Limb (tissue), 2 donors: Measurements from ENCODE around the gene KCTD20.
"Not testable (repeated sequence)": the region's sequence is repeated elsewhere in the genome, so short reads cannot be mapped to it uniquely, and the experiment has no call there.

Source experiments
- DNase-seq, 2 donors: peaks; one replicate each; pipeline ENCODE4 v3.0.0-alpha.2; 2016; ENCODE audit errors: extremely low spot score in 2 of 2

Gene KCTD20

DNA sequence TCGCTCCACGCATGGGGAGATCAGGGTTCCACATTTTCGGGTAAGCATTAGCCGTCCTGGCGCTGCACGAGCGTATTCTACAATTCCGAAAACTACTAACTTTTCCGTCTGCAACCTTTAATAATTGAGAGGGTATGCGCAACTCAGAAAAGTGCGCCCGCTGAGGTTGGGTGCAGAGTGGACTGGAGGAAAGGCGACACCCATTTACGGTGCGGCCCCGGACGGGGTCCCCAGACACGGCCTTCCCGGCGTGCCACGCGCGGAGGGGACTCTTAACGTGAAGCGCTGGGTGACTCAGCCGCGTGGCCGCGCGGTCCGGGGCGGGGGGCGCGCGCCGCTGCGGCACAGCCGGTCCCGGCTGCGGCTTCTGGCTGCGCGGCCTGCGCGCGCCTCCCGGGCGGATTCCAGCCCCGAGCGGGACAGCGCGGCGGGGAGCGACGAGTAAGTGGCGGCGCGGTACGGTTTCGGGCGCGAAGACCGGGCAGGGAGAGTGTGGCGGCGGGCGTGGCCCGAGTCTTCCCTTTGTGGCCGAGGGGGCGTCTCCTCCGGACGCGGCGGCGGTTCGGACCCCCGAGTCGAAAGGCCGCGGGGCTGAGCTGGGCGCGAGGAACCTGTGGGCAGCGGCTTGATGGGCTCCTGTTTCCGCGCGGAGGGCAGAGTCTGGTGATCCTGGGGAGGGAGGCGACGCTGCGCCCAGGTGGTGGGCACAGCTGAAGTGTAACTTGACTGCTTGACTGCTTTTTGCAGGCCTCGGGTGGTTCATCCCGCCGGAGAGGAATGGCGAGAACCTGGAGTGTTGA is at the start of gene KCTD20, which contains the start of gene PXT1:
KCTD20 (plus strand) TSS at position 330 of the 800 bp plus-strand sequence. CDS start 27,098 bp downstream, outside the sequence.
PXT1 (minus strand) TSS at position 184 of the 800 bp plus-strand sequence. CDS start 16,772 bp downstream, outside the sequence.
- peak; percentile 89 to 92 for DNase-seq

- no peak for DNase-seq
Measured at GRCh38 chr6:36399970-36400369, 42.8 kb upstream of the KCTD20 start.

GRCh38 chr6:36402481-36402880 is 40.3 kb upstream of the KCTD20 start:
- no peak for DNase-seq

DNA sequence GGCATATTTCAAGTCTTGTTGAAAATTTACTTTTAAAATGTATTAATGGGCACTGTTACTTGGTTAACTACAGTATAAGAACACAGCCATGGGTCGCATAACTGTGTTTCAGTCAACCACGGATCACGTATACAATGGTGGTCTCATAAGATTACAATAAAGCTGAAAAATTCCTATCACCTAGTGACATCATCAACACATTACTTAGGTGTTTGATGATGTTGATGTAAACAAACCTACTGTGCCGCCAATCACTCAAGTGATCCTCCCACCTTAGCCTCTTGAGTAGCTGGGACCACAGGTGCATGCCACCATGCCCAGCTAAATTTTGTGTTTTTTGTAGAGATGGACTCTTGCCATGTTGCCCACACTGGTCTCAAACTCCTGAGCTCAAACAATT is 38.6 kb upstream of the KCTD20 start:
- no peak for DNase-seq

GRCh38 chr6:36409718-36410117 is 33.1 kb upstream of the KCTD20 start:
- DNase-seq: not testable (repeated sequence)

GRCh38 chr6:36413489-36414480 is 29.0 kb upstream of the KCTD20 start:
- DNase-seq: no peak

- DNase-seq: no peak
Measured at GRCh38 chr6:36414481-36414880, 28.3 kb upstream of the KCTD20 start.

- DNase-seq: no peak
Measured at GRCh38 chr6:36418558-36418957, 24.2 kb upstream of the KCTD20 start.

- DNase-seq: no peak
Measured at GRCh38 chr6:36419310-36419709, 23.5 kb upstream of the KCTD20 start.

DNA sequence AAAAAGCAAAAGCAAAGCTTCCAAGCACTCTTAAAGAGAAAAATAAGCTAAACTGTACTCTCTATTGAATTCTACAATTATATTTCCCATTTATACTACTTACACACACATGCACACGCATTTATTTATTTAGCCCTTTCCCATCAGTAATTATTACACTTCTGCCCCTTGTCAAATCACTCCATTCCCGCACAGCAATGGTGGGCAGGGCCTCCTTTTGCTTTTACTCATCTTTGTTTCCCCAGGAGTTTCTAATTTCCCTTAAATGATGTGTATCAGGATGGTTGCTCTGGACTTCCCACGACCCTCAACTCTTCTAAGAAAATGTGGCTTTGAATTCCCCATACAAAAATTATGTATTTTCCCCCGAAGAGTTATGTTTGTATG is 20.1 kb upstream of the KCTD20 start:
- DNase-seq: no peak

DNA sequence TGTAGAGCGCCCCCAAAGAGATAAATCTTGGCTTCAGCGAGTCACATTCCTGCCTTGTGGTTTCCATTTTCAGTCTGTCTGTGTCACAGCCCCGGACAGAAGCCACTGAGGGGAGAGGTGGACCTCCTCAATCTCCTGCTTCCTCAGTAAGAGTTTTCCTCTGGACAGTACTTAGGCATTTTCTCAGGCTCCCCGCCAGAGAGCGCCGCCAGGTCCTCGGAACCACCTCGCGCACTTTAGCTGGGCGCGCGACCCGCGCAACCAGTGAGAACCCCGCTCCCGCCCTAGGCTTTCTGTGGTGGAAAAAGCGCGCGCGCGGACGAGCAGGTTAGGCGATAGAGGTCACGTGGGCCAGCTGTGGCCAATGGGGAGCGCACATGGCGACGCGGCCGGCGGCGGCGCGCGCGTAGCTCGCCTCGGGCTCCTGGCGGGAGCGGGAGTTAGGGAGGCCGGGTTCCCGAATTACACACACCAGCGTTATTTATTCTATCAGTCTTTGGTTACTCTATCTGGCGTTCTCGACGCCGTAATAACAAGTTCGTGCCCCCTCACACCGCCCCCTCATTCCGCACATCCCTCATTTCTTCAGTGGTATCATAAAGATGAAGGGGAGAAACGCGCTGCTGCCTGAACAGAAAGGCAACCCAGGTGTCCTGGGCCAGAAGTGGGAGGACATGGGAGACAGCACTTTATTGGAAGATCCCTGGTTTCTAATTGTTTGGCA is 19.5 kb upstream of the KCTD20 start:
- DNase-seq: peak; percentile 98 to 99

- no peak for DNase-seq
Measured at GRCh38 chr6:36426622-36427021, 16.2 kb upstream of the KCTD20 start.

DNA sequence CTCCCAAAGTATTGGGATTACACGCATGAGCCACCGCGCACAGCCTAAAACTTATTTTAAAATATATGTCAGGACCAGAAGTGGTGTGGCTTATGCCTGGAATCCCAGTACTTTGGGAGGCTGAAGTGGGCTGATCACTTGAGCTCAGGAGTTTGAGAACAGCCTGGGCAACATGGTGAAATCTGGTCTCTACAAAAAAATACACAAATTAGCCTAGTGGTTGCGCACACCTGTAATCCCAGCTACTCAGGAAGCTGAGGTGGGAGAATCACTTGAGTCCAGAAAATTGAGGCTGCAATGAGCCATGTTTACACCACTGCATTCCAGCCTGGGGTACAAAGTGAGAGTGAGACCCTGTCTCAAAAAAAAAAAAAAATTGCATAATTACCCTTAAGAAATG is 13.9 kb upstream of the KCTD20 start:
- DNase-seq: no peak

DNA sequence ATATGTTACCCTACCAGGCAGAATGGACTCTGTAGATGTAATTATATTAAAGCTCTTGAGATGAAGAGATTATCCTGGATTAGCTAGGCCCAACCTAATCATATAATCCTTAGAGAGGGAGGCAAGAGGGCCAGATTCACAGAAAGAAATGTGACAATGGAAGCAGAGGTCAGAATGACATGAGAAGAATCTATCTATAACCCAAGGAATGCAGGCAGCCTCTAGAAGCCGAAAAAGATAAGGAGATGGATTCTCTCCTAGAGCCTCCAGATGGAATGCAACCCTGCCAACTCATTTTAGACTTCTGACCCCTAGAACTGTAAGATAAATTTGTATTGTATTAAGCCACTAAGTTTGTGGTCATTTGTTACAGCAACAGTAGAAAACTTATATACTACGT is 12.4 kb upstream of the KCTD20 start:
- no peak for DNase-seq

DNA sequence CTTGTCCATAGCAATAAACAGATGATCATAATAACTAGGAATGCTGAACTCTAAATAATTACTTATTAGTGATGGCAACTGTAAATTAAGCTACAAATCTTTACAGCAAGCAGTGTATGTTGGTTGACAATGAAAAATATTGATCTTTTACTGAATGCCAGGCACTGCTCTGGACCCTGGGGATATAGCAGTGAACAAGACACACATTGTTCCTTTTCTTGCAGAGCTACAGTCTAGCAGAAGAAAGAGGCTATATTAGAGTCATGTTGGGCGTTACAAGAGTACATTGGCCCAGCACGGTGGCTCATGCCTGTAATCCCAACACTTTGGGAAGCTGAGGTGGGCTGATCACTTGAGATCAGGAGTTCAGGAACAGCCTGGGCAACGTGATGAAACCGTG is 11.6 kb upstream of the KCTD20 start:
- DNase-seq: no peak

DNA sequence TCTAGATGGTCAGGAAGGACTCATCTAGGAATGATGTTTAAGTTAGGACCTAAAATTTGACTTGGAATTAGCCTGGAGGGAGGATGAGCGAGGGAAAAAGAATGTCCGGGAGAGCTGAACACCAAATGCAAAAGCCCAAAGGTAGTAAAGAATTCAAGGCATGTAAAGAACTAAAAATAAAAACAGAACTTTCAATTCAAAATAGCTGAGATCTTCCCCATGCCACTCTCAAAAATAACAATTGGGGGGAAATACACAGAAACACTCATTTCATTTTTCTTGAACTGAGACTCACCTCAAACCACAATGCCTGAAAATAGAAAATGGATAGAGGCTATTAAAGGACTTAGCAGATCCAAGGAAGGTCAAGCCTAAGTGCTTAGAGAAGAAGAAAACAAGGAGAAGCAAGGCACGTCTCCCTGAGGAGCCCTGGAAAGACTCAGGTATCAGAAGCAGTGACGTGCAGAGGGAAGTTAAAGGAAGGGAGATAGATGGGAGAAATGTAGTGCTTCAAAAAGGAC is 10.6 kb upstream of the KCTD20 start:
- no peak for DNase-seq

DNA sequence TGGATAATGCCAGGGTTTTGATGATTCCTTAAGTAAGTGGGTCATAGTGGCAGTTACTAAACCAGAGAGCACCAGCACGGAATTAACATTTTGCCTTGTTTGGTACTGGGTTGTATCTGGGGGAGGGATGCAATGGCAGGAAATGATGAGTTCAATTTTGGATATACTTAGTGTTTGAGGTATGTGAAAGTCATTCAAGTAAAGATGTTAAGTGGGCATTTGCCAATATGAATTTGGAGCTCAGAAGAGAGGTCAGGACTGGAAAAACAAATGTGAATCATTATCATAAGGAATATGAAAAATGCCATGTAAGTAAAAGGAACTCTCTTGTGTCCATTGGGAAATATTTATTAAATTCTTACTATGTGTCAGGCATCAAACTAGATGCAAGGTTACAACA is 6.3 kb upstream of the KCTD20 start:
- no peak for DNase-seq

DNA sequence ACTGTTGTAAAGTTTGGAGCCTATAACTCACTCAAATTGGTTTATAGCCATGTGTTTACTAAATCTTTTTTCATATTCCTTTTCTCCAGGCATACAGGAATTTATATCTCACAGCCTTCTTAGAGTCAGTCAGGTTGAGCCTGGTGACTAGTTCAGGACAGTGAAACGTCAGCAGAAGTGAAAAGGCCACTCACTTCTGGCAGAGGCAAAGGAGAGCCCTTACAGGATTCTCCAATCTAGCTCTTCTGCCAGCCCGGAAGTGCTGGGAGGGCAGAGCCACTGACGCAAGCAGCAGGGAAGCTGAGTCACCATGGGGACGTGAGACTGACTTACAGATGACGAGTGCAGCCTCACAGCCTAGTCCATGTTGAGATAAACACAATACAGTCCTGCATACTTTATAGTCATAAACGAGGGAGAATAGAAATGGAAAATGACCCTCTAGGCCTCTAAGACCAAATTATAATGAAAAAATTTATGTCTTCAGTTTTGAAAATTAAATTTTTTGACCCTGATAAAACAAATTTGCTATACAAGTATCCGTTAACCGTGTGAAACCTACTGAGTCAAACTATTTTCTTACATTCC is 1.4 kb upstream of the KCTD20 start:
- DNase-seq: peak; percentile 51 to 74

DNA sequence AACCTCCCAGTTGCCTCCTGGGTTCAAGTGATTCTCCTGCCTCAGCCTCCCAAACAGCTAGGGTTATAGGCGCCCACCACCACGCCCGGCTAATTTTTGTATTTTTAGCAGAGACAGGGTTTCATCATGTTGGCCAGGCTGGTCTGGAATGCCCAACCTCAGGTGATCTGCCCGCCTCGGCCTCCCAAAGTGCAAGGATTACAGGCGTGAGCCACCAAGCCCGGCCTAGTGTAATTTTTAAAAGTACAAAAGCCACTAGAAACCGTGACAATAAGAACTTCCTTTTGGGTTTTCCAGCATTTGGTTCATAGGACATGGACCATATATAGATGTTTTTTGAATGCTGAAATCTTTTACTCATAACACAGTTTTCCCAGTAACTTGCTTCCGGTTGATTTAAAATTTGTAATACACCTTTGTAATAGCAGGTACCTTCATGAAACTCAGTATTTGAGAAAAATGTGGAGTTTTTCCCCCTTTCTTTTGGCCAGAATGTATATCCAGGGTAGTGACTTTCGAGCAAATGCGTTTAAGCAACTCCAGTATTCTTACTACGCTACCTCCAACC is 613 bp upstream of the KCTD20 start:
- DNase-seq: no peak
